OCI-LY7 (cell line): ENCODE measurements around the gene RTEL1. TPM values are rescaled to one million over a fixed set of nuclear protein-coding genes. Genes with fewer than 3 reads are reported as not detected.

Experiments
- BruUV-seq: library from RNA; stranded (reverse); fragments of 400-500 nt; replicated peaks from 2 replicates; lab custom pipeline; 2021; lab: Mats Ljungman, UMichigan
- CTCF ChIA-PET: fragments of 300-600 bp; sonication (Branson Sonifier 250); formaldehyde crosslinking; loops from one replicate; lab custom pipeline; 2022; ENCODE audit warnings: antibody characterized with exemption; ENCODE audit not compliant: unreplicated experiment; lab: Charles Lee
- POLR2A ChIA-PET: fragments of 300-600 bp; sonication (Branson Sonifier 250); formaldehyde crosslinking; loops from one replicate; lab custom pipeline; 2022; ENCODE audit warnings: antibody characterized with exemption; lab: Charles Lee
- DNase-seq: peaks from one replicate; pipeline ENCODE4 v3.0.0-alpha.2; 2015; ENCODE audit warnings: low spot score
- H2AFZ ChIP-seq: fragments of 200-600 bp; sonication (generic), shearing (Covaris generic); 2 replicates; pipeline ENCODE4 v1.6.1; 2014; ENCODE audit warnings: mild to moderate bottlenecking, antibody characterized with exemption, low read length, moderate library complexity
- H3K27ac ChIP-seq: fragments of 200-600 bp; sonication (generic); 2 replicates; pipeline ENCODE4 v1.5.1; 2014; ENCODE audit warnings: mixed run types, low read depth, mild to moderate bottlenecking, moderate library complexity, low read length, inconsistent platforms; ENCODE audit not compliant: poor library complexity, severe bottlenecking
- H3K36me3 ChIP-seq: fragments of 200-600 bp; sonication (generic); 2 replicates; pipeline ENCODE4 v1.6.1; 2014; ENCODE audit warnings: mild to moderate bottlenecking, antibody characterized with exemption, low read length, moderate library complexity, mixed read lengths; ENCODE audit not compliant: insufficient read depth
- H3K4me1 ChIP-seq: fragments of 200-600 bp; sonication (generic); 2 replicates; pipeline ENCODE4 v1.5.1; 2014; ENCODE audit warnings: mild to moderate bottlenecking, low read length; ENCODE audit not compliant: insufficient read depth, poor library complexity, severe bottlenecking
- H3K4me2 ChIP-seq: fragments of 200-600 bp; sonication (generic); 2 replicates; pipeline ENCODE4 v1.6.1; 2014; ENCODE audit warnings: mild to moderate bottlenecking, low read length
- H3K4me3 ChIP-seq: fragments of 200-600 bp; sonication (generic); 2 replicates; pipeline ENCODE4 v1.5.1; 2014; ENCODE audit warnings: mild to moderate bottlenecking, low read depth, low read length; ENCODE audit not compliant: poor library complexity, severe bottlenecking
- H3K79me2 ChIP-seq: fragments of 200-600 bp; sonication (generic); 2 replicates; pipeline ENCODE4 v1.6.1; 2016; ENCODE audit warnings: low read depth, mild to moderate bottlenecking, low read length, moderate library complexity, mixed read lengths; ENCODE audit not compliant: insufficient read depth
- H3K9me2 ChIP-seq: fragments of 200-600 bp; sonication (generic); 2 replicates; pipeline ENCODE4 v1.6.1; 2016; ENCODE audit warnings: mild to moderate bottlenecking, low read length, mixed read lengths; ENCODE audit not compliant: insufficient read depth
- H3K9me3 ChIP-seq: fragments of 200-600 bp; sonication (generic); 2 replicates; pipeline ENCODE4 v1.6.1; 2014; ENCODE audit warnings: mild to moderate bottlenecking, mixed run types, low read length, mixed read lengths
- H4K20me1 ChIP-seq: fragments of 200-600 bp; sonication (generic); 2 replicates; pipeline ENCODE4 v1.6.1; 2014; ENCODE audit warnings: mild to moderate bottlenecking, antibody characterized with exemption, low read length, moderate library complexity, mixed read lengths; ENCODE audit not compliant: insufficient read depth
- CTCF ChIP-seq: fragments of 200-600 bp; sonication (generic); conservative IDR thresholded peaks from 2 replicates; pipeline ENCODE4 v1.5.1; 2014; ENCODE audit warnings: mild to moderate bottlenecking, antibody characterized with exemption, low read length, moderate library complexity, mixed read lengths
- EZH2phosphoT487 ChIP-seq: fragments of 200-600 bp; sonication (generic); IDR thresholded peaks from 2 replicates; pipeline ENCODE4 v1.6.1; 2018; ENCODE audit warnings: low read depth, borderline replicate concordance, mild to moderate bottlenecking, mixed run types, antibody characterized with exemption, low read length, moderate library complexity, mixed read lengths
- intact Hi-C: fragments of 100-400 bp; cut with micrococcal nuclease; formaldehyde crosslinking; loops from one replicate; pipeline ENCODE4 v1.10.0; 2022; ENCODE audit not compliant: unreplicated experiment
- total RNA-seq, 2 experiments: library from RNA; depleted of rRNA in 1 of 2; stranded (reverse); fragments of >200 nt in 1 of 2; shearing (Covaris generic) in 1 of 2; gene quantifications; 2 replicates each; pipeline ENCODE4 v1.2.3, GENCODE V29; 2014 to 2022

The RTEL1 gene
- total RNA-seq, 2 experiments from 2014 or later: 22.5 to 47.2 TPM

- no peak overlapping the region for H3K4me2 ChIP-seq
- H3K27ac ChIP-seq: no peak overlapping the region
- H3K4me1 ChIP-seq: peaks cover 18% of the 10 kb centered on the region
- H3K36me3 ChIP-seq: peaks cover 45% of the 10 kb centered on the region
- no peak for TF ChIP-seq EZH2phosphoT487
- peaks cover 23% of the 10 kb centered on the region for H3K79me2 ChIP-seq
- POLR2A ChIA-PET: interaction anchor here (0.8 kb wide), 1 partner anchor 55 kb away, joined by 3 read pairs; no protein-coding TSS in a partner anchor
- no peak for DNase-seq
- intact Hi-C loops: no loop called here
- BruUV-seq: no TSS peak
- H2AFZ ChIP-seq: no peak overlapping the region
- H4K20me1 ChIP-seq: peaks cover 8% of the 10 kb centered on the region; the same call in 1 of the 2 replicates
- CTCF ChIA-PET: no interaction called here
- H3K4me3 ChIP-seq: no peak overlapping the region
- no peaks in the 10 kb centered on the region for H3K9me2 ChIP-seq
- H3K9me3 ChIP-seq: no peaks in the 10 kb centered on the region
Measured at GRCh38 chr20:63702751-63703470, 44.8 kb downstream of the RTEL1 start.

- H4K20me1 ChIP-seq: peaks cover 8% of the 10 kb centered on the region; the same call in 1 of the 2 replicates
- TF ChIP-seq EZH2phosphoT487: no peak
- TF ChIP-seq CTCF: no peak
- POLR2A ChIA-PET: no interaction called here
- no TSS peak for BruUV-seq
- no peaks in the 10 kb centered on the region for H3K9me3 ChIP-seq
- no peak overlapping the region for H3K4me3 ChIP-seq
- H3K4me1 ChIP-seq: peaks cover 18% of the 10 kb centered on the region
- H3K27ac ChIP-seq: no peak overlapping the region
- no peaks in the 10 kb centered on the region for H3K9me2 ChIP-seq
- no peak for DNase-seq
- CTCF ChIA-PET: no interaction called here
- H3K36me3 ChIP-seq: peaks cover 45% of the 10 kb centered on the region
- intact Hi-C loops: no loop called here
- peaks cover 27% of the 10 kb centered on the region for H3K79me2 ChIP-seq
- no peak overlapping the region for H3K4me2 ChIP-seq
- H2AFZ ChIP-seq: no peak overlapping the region
Measured at GRCh38 chr20:63703471-63703975, 45.4 kb downstream of the RTEL1 start.

- Histone ChIP-seq H3K27ac (no peak overlapping the region), H3K4me1 (peaks cover 21% of the 10 kb centered on the region), H4K20me1 (peaks cover 8% of the 10 kb centered on the region; the same call in 1 of the 2 replicates), H3K79me2 (peaks cover 33% of the 10 kb centered on the region), H3K4me3 (no peak overlapping the region), H3K4me2 (no peak overlapping the region), H2AFZ (no peak overlapping the region), H3K9me2 (no peaks in the 10 kb centered on the region), H3K9me3 (no peaks in the 10 kb centered on the region), H3K36me3 (peaks cover 51% of the 10 kb centered on the region)
- BruUV-seq: no TSS peak
- intact Hi-C loops: no loop called here
- POLR2A ChIA-PET: no interaction called here
- DNase-seq: no peak
- TF ChIP-seq CTCF: no peak
- no peak for TF ChIP-seq EZH2phosphoT487
- CTCF ChIA-PET: no interaction called here
Measured at GRCh38 chr20:63703976-63704748, 46.0 kb downstream of the RTEL1 start.
